H9 (cell line): ENCODE data around the gene KRT13. TPM values are rescaled to one million over a fixed set of nuclear protein-coding genes. Genes with fewer than 3 reads are reported as not detected.

Experiments
- DNase-seq: peaks from one replicate; pipeline ENCODE4 v3.0.0-alpha.2; 2017
- H2AFZ ChIP-seq: one replicate; pipeline ENCODE4 v1.6.1; 2013; ENCODE audit warnings: mild to moderate bottlenecking, low read length, control low read depth, moderate library complexity
- H2AK5ac ChIP-seq: 2 replicates; pipeline ENCODE4 v1.6.1; 2013; ENCODE audit warnings: low read length, control low read depth, mixed read lengths; ENCODE audit not compliant: insufficient read length
- H2BK120ac ChIP-seq: one replicate; pipeline ENCODE4 v1.6.1; 2013; ENCODE audit warnings: low read depth, mild to moderate bottlenecking, low read length, control low read depth, inconsistent platforms; ENCODE audit not compliant: poor library complexity, severe bottlenecking
- H2BK12ac ChIP-seq: 2 replicates; pipeline ENCODE4 v1.6.1; 2013; ENCODE audit warnings: low read length, control low read depth, mixed read lengths, low read depth; ENCODE audit not compliant: insufficient read length
- H2BK15ac ChIP-seq: 2 replicates; pipeline ENCODE4 v1.6.1; 2013; ENCODE audit warnings: low read depth, low read length, control low read depth
- H2BK20ac ChIP-seq: one replicate; pipeline ENCODE4 v1.6.1; 2013; ENCODE audit warnings: low read depth, mild to moderate bottlenecking, low read length, control low read depth, inconsistent platforms; ENCODE audit not compliant: poor library complexity, severe bottlenecking
- H2BK5ac ChIP-seq: 2 replicates; pipeline ENCODE4 v1.6.1; 2013; ENCODE audit warnings: low read length, control low read depth, mixed read lengths; ENCODE audit not compliant: insufficient read length
- H3K14ac ChIP-seq: 2 replicates; pipeline ENCODE4 v1.6.1; 2013; ENCODE audit warnings: low read length, control low read depth; ENCODE audit not compliant: insufficient read depth
- H3K18ac ChIP-seq: 2 replicates; pipeline ENCODE4 v1.6.1; 2013; ENCODE audit warnings: low read depth, mild to moderate bottlenecking, mixed read lengths, low read length, control low read depth; ENCODE audit not compliant: insufficient read length
- H3K23ac ChIP-seq: 2 replicates; pipeline ENCODE4 v1.6.1; 2013; ENCODE audit warnings: low read length, control low read depth, mixed read lengths, low read depth; ENCODE audit not compliant: insufficient read length
- H3K23me2 ChIP-seq: 2 replicates; pipeline ENCODE4 v1.6.1; 2013; ENCODE audit warnings: low read depth, mild to moderate bottlenecking, mixed read lengths, low read length, control low read depth; ENCODE audit not compliant: insufficient read length, poor library complexity, severe bottlenecking
- H3K27ac ChIP-seq: 2 replicates; pipeline ENCODE4 v1.5.1; 2013; ENCODE audit warnings: low read length, control low read depth, mixed read lengths, low read depth; ENCODE audit not compliant: insufficient read length
- H3K27me3 ChIP-seq: 2 replicates; pipeline ENCODE4 v1.6.1; 2013; ENCODE audit warnings: low read length, control low read depth, inconsistent platforms; ENCODE audit not compliant: insufficient read depth
- H3K4ac ChIP-seq: 2 replicates; pipeline ENCODE4 v1.6.1; 2013; ENCODE audit warnings: low read depth, mild to moderate bottlenecking, control low read depth, inconsistent platforms, low read length, moderate library complexity
- H3K4me1 ChIP-seq: 2 replicates; pipeline ENCODE4 v1.6.1; 2013; ENCODE audit warnings: low read length, control low read depth, inconsistent platforms; ENCODE audit not compliant: insufficient read depth
- H3K4me2 ChIP-seq: 2 replicates; pipeline ENCODE4 v1.6.1; 2013; ENCODE audit warnings: low read length, control low read depth, mixed read lengths; ENCODE audit not compliant: insufficient read length, insufficient read depth
- H3K56ac ChIP-seq: 2 replicates; pipeline ENCODE4 v1.6.1; 2013; ENCODE audit warnings: low read depth, mild to moderate bottlenecking, mixed read lengths, low read length, control low read depth; ENCODE audit not compliant: insufficient read length
- H3K79me1 ChIP-seq: 2 replicates; pipeline ENCODE4 v1.6.1; 2013; ENCODE audit warnings: low read depth, mild to moderate bottlenecking, moderate library complexity, low read length, control low read depth, inconsistent platforms; ENCODE audit not compliant: insufficient read depth, poor library complexity, severe bottlenecking
- H3K79me2 ChIP-seq: 2 replicates; pipeline ENCODE4 v1.6.1; 2013; ENCODE audit warnings: low read length, control low read depth, inconsistent platforms; ENCODE audit not compliant: insufficient read depth
- H3K9ac ChIP-seq: 2 replicates; pipeline ENCODE4 v1.6.1; 2013; ENCODE audit warnings: low read length, control low read depth, mixed read lengths; ENCODE audit not compliant: insufficient read length; ENCODE audit errors: extremely low read depth
- H3K9me3 ChIP-seq: one replicate; pipeline ENCODE4 v1.6.1; 2013; ENCODE audit warnings: low read depth, low read length, inconsistent platforms; ENCODE audit not compliant: control insufficient read depth
- H3T11ph ChIP-seq: one replicate; pipeline ENCODE4 v1.6.1; 2013; ENCODE audit warnings: mild to moderate bottlenecking, low read length, control low read depth, inconsistent platforms
- H4K20me1 ChIP-seq: one replicate; pipeline ENCODE4 v1.6.1; 2013; ENCODE audit not compliant: control insufficient read depth, insufficient read length, insufficient read depth
- H4K5ac ChIP-seq: 2 replicates; pipeline ENCODE4 v1.6.1; 2013; ENCODE audit warnings: low read depth, mild to moderate bottlenecking, mixed read lengths, low read length, control low read depth; ENCODE audit not compliant: insufficient read length
- H4K8ac ChIP-seq: replicated peaks from 2 replicates; pipeline ENCODE4 v1.6.1; 2013; ENCODE audit warnings: low read length, control low read depth, mixed read lengths, low read depth; ENCODE audit not compliant: insufficient read length
- H4K91ac ChIP-seq: 2 replicates; pipeline ENCODE4 v1.6.1; 2013; ENCODE audit warnings: low read depth, mild to moderate bottlenecking, moderate library complexity, mixed read lengths, low read length, control low read depth; ENCODE audit not compliant: insufficient read length
- H3K27ac Mint-ChIP-seq, 3 experiments: 2 replicates in 2 of 3; 3 replicates in 1 of 3; pipeline ENCODE4 v1.8.0; 2020 to 2021; ENCODE audit warnings: mixed read lengths in 3 of 3, mild to moderate bottlenecking in 1 of 3, moderate library complexity in 1 of 3
- H3K27me3 Mint-ChIP-seq: 2 replicates; pipeline ENCODE4 v1.8.0; 2021; ENCODE audit warnings: low read depth, mild to moderate bottlenecking, moderate library complexity, mixed read lengths
- H3K36me3 Mint-ChIP-seq, 3 experiments: 2 replicates in 2 of 3; 3 replicates in 1 of 3; pipeline ENCODE4 v1.8.0; 2020 to 2021; ENCODE audit warnings: low read depth in 3 of 3, mixed read lengths in 3 of 3; ENCODE audit not compliant: insufficient read depth in 1 of 3
- H3K4me1 Mint-ChIP-seq, 2 experiments: 2 replicates each; pipeline ENCODE4 v1.8.0; 2020; ENCODE audit warnings: mixed read lengths in 2 of 2
- H3K4me3 Mint-ChIP-seq, 2 experiments: 2 replicates in 1 of 2; 3 replicates in 1 of 2; pipeline ENCODE4 v1.8.0; 2020 to 2021; ENCODE audit warnings: mild to moderate bottlenecking in 2 of 2, mixed read lengths in 2 of 2, moderate library complexity in 1 of 2
- H3K9me3 Mint-ChIP-seq, 2 experiments: 2 replicates in 1 of 2; 3 replicates in 1 of 2; pipeline ENCODE4 v1.8.0; 2020; ENCODE audit warnings: mild to moderate bottlenecking in 2 of 2, mixed read lengths in 2 of 2, moderate library complexity in 1 of 2
- CTCF ChIP-seq: fragments of 200-600 bp; sonication (generic); conservative IDR thresholded peaks from 3 replicates; pipeline ENCODE4 v1.8.0; 2021; ENCODE audit warnings: antibody characterized with exemption, mild to moderate bottlenecking
- WGBS: extraction: QIAGEN DNeasy Blood & Tissue Kit; methylation state at CpG from one replicate; pipeline ENCODE4 v1.1.7; 2013; ENCODE audit warnings: missing lambda C conversion rate, low lambda C conversion rate, mixed read lengths; ENCODE audit not compliant: insufficient read length; ENCODE audit errors: extremely low coverage; 5-methylcytosine and 5-hydroxymethylcytosine counted together
- total RNA-seq: library from RNA; stranded (reverse); gene quantifications from 2 replicates; pipeline ENCODE4 v1.2.1, GENCODE V29; 2021

Gene KRT13
- total RNA-seq, 1 experiment from 2014 or later: not detected

GRCh38 chr17:41536741-41537613, 31.6 kb upstream of the KRT13 start:
- Histone ChIP-seq H2BK20ac (no peak overlapping the region), H2BK15ac (no peak overlapping the region), H3K23me2 (no peaks in the 10 kb centered on the region), H3K27me3 (no peaks in the 10 kb centered on the region), H3K4ac (no peak overlapping the region), H2AK5ac (no peak overlapping the region), H3K14ac (0 out of 2 replicates have a peak overlapping the region, but pooled peaks have one; percentile 33), H3K9ac (no peak overlapping the region), H3K23ac (no peak overlapping the region), H3K18ac (no peak overlapping the region), H2AFZ (no peak overlapping the region), H3K79me1 (no peaks in the 10 kb centered on the region), H3K56ac (no peak overlapping the region), H2BK5ac (no peak overlapping the region), H3T11ph (no peak overlapping the region), H3K4me2 (no peak overlapping the region), H4K20me1 (no peaks in the 10 kb centered on the region), H3K4me1 (peaks cover 2% of the 10 kb centered on the region; the same call in 1 of the 2 replicates), H2BK120ac (no peak overlapping the region), H3K79me2 (no peaks in the 10 kb centered on the region), H4K5ac (no peak overlapping the region), H3K9me3 (no peaks in the 10 kb centered on the region), H4K8ac (no peak overlapping the region), H2BK12ac (no peak overlapping the region), H3K27ac (no peak overlapping the region), H4K91ac (no peak overlapping the region)
- no CpG with 5 or more reads among the region's 7 CpGs for WGBS
- Mint-ChIP-seq H3K27ac (peak overlapping the region in 1 of 3 experiments; percentile 30; a peak in 1 of 7 replicates), H3K4me3 (no peak overlapping the region; a peak in 2 of 5 replicates), H3K27me3 (peaks cover 18% of the 10 kb centered on the region), H3K36me3 (no peaks in the 10 kb centered on the region), H3K9me3 (no peaks in the 10 kb centered on the region; a peak in 1 of 5 replicates), H3K4me1 (peaks cover 49 to 62% of the 10 kb centered on the region in 2 experiments)
- DNase-seq: no peak
- no peak for TF ChIP-seq CTCF
